Measurements from ENCODE around the gene CKAP4. TPM values are rescaled to one million over a fixed set of nuclear protein-coding genes. Genes with fewer than 3 reads are reported as not detected.

CKAP4 gene, protein sequence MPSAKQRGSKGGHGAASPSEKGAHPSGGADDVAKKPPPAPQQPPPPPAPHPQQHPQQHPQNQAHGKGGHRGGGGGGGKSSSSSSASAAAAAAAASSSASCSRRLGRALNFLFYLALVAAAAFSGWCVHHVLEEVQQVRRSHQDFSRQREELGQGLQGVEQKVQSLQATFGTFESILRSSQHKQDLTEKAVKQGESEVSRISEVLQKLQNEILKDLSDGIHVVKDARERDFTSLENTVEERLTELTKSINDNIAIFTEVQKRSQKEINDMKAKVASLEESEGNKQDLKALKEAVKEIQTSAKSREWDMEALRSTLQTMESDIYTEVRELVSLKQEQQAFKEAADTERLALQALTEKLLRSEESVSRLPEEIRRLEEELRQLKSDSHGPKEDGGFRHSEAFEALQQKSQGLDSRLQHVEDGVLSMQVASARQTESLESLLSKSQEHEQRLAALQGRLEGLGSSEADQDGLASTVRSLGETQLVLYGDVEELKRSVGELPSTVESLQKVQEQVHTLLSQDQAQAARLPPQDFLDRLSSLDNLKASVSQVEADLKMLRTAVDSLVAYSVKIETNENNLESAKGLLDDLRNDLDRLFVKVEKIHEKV
- total RNA-seq (119 and 139 TPM in 2 replicates), polyA plus RNA-seq (151 and 173 TPM in 2 replicates)

DNA sequence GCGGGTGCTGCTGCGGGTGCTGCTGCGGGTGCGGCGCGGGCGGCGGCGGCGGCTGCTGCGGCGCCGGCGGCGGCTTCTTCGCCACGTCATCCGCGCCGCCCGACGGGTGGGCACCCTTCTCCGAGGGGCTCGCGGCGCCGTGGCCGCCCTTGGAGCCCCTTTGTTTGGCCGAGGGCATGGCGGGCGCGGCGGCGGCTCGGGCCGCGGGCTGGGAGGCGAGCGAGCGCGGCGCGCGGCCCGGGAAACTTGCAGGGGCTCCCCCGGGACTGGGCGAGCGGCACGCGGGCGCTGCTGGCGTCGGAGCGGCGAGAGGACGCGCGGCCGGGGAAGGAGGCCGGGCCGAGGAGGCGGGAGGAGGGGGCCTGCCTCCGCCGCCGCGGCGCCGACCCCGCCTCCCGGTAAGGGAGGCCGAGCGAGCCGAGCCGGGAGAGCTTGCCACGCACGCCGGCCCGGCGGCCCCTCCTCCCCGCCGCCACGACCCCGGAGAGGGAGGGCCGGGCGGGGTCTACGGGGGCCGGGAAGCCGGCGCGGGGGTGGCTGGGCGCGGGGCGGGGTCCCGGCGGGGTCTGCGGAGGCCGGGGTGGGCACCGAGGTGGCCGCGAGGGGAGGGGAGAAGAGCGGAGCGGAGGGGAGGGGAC, at the start of gene CKAP4:
Gene CKAP4 (minus strand): TSS at position 347 of the 638 bp plus-strand sequence. CDS start 169 bp downstream, at position 178.
- Histone ChIP-seq H3K36me3 (peaks cover 3% of the 10 kb centered on the region), H3K4me1 (ENCODE audit: low read depth) (peaks cover 16% of the 10 kb centered on the region), H3K27me3 (no peaks in the 10 kb centered on the region), H3K9me3 (ENCODE audit: low read depth) (no peaks in the 10 kb centered on the region), H3K4me3 (peak within 1 kb of the TSS; percentile 49), H3K27ac (peak within 1 kb of the TSS; percentile 93)
- peak; percentile 92 to 93 for DNase-seq (ENCODE audit: low read depth in 1 of 2, low spot score in 1 of 2)
- TF ChIP-seq, protein P1, sequence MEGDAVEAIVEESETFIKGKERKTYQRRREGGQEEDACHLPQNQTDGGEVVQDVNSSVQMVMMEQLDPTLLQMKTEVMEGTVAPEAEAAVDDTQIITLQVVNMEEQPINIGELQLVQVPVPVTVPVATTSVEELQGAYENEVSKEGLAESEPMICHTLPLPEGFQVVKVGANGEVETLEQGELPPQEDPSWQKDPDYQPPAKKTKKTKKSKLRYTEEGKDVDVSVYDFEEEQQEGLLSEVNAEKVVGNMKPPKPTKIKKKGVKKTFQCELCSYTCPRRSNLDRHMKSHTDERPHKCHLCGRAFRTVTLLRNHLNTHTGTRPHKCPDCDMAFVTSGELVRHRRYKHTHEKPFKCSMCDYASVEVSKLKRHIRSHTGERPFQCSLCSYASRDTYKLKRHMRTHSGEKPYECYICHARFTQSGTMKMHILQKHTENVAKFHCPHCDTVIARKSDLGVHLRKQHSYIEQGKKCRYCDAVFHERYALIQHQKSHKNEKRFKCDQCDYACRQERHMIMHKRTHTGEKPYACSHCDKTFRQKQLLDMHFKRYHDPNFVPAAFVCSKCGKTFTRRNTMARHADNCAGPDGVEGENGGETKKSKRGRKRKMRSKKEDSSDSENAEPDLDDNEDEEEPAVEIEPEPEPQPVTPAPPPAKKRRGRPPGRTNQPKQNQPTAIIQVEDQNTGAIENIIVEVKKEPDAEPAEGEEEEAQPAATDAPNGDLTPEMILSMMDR (IDR thresholded peaks at IDR 0.05; ENCODE audit: low read depth, low read length): no peak

DNA sequence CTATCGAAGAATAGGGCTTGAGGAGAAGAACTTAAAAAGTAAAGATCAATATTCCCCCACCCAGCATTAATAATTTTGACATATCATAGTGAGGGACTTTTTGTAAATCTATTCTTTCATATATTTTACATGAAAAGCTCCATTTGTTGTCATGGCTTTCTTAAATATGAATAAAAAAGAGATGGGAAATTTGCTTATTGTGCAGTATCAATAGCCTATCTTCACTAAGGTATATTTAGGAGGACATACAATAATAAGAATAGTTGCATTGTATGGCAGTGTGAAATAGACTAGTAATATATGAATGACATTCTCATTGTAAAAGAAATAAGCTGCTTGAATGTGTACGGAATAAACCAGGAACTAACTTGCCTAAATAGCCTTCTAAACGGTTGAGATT, 49.3 kb upstream of the CKAP4 start:
- no peaks in the 10 kb centered on the region for H3K27me3 ChIP-seq
- no peak overlapping the region for H3K27ac ChIP-seq
- no peaks in the 10 kb centered on the region for H3K36me3 ChIP-seq
- H3K4me1 ChIP-seq (ENCODE audit: low read depth): peaks cover 5% of the 10 kb centered on the region
- H3K9me3 ChIP-seq (ENCODE audit: low read depth): no peaks in the 10 kb centered on the region
- TF ChIP-seq, protein P1 (IDR thresholded peaks at IDR 0.05; ENCODE audit: low read depth, low read length): no peak
- no peak overlapping the region for H3K4me3 ChIP-seq
- DNase-seq (ENCODE audit: low read depth in 1 of 2, low spot score in 1 of 2): no peak

DNA sequence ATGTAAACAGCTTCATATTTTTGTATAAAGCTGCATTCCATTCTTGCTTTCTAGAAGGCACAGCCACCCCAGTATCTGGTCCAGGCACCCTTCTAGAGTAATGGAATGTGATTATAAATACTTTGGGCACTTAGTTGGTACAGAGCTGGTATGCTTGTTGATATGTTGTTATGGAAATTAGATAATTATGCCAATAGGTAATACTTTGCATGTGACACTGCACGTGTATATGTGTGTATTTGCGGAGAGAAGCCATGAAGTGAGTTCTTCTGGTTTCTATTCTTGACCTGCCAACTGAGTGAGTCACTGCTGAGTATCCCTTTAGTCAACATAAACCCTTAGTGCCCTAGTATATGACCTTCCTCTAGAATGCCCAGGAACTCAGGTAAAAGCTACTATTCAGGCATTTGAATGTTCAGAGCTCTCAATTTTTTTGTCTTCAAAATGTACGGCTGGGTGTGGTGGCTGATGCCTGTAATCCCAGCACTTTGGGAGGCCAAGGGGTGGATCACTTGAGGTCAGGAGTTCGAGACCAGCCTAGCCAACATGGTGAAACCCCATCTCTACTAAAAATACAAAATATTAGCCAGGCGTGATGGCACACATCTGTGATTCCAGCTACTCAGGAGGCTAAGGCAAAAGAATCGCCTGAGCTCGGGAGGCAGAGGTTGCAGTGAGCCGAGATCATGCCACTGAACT, 48.5 kb upstream of the CKAP4 start:
- TF ChIP-seq, protein P1 (IDR thresholded peaks at IDR 0.05; ENCODE audit: low read depth, low read length): no peak
- Histone ChIP-seq H3K4me3 (no peak overlapping the region), H3K27ac (no peak overlapping the region), H3K9me3 (ENCODE audit: low read depth) (no peaks in the 10 kb centered on the region), H3K36me3 (no peaks in the 10 kb centered on the region), H3K4me1 (ENCODE audit: low read depth) (peaks cover 1% of the 10 kb centered on the region), H3K27me3 (no peaks in the 10 kb centered on the region)
- DNase-seq (ENCODE audit: low read depth in 1 of 2, low spot score in 1 of 2): peak in 1 of 2 donors; percentile 29

DNA sequence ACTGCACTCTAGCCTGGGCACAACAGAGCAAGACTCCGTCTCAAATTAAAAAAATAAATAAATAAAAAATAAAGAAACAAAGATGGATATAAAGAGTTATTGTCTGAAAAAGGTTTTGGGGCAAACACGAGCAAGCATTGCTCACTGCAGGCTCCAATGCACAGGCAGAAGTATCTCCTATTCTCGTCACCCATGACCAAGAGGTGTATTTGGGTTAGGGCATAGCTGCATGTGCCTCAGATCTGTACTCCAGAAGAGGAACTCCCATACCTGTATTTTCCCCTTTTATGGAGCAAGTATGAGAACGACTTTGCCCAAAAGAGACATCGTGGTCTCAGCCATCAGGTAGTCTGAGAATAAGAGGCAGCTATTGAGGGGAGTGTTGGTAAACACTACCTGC, 44.5 kb upstream of the CKAP4 start:
- TF ChIP-seq, protein P1 (IDR thresholded peaks at IDR 0.05; ENCODE audit: low read depth, low read length): no peak
- no peak for DNase-seq (ENCODE audit: low read depth in 1 of 2, low spot score in 1 of 2)
- no peaks in the 10 kb centered on the region for H3K9me3 ChIP-seq (ENCODE audit: low read depth)
- H3K36me3 ChIP-seq: no peaks in the 10 kb centered on the region
- H3K4me3 ChIP-seq: no peak overlapping the region
- no peaks in the 10 kb centered on the region for H3K4me1 ChIP-seq (ENCODE audit: low read depth)
- no peak overlapping the region for H3K27ac ChIP-seq
- H3K27me3 ChIP-seq: no peaks in the 10 kb centered on the region

DNA sequence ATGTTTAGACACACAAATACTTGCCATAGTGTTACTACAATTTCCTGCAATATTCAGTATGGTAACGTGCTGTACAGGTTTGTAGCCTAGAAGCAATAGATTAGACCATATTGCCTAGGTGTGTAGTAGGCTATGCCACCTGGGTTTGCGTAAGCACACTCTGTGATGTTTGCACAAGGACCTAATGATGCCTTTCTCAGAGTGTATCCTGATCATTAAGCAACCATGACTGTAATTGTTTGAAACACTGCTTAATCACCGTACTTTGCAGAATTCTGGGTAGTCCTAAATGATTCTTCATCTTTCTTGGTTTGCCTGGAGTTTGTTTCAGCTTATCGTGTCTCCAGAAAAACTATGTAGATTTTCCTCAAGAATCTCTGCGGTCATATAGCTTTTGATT, 43.5 kb upstream of the CKAP4 start:
- Histone ChIP-seq H3K4me1 (ENCODE audit: low read depth) (no peaks in the 10 kb centered on the region), H3K27me3 (no peaks in the 10 kb centered on the region), H3K9me3 (ENCODE audit: low read depth) (no peaks in the 10 kb centered on the region), H3K4me3 (no peak overlapping the region), H3K36me3 (no peaks in the 10 kb centered on the region), H3K27ac (no peak overlapping the region)
- DNase-seq (ENCODE audit: low read depth in 1 of 2, low spot score in 1 of 2): peak in 1 of 2 donors; percentile 45
- TF ChIP-seq, protein P1 (IDR thresholded peaks at IDR 0.05; ENCODE audit: low read depth, low read length): no peak

Measured in cardiac muscle cell (in vitro differentiated cells and primary cell).